IMR-90 (cell line): Measurements from ENCODE around the gene MAP1LC3B2. TPM values are rescaled to one million over a fixed set of nuclear protein-coding genes. Genes with fewer than 3 reads are reported as not detected.

Source experiments
- ATAC-seq: fragments of 200-7000 bp; cut with Tn5 transposase; 2 replicates; pipeline ENCODE4 v1.9.1; 2020; ENCODE audit warnings: low read depth, mild to moderate bottlenecking, moderate library complexity
- BruUV-seq: library from RNA; stranded (reverse); fragments of 400-500 nt; replicated peaks from 2 replicates; lab custom pipeline; 2021; lab: Mats Ljungman, UMichigan
- CTCF ChIA-PET: fragments of 300-600 bp; formaldehyde crosslinking; extraction: SDS; loops from one replicate; lab custom pipeline; 2021; ENCODE audit warnings: antibody characterized with exemption; lab: Yijun Ruan, JAX
- POLR2A ChIA-PET: fragments of 300-600 bp; sonication (Branson Sonifier 250); formaldehyde crosslinking; loops from one replicate; lab custom pipeline; 2022; ENCODE audit warnings: antibody characterized with exemption; ENCODE audit not compliant: unreplicated experiment; lab: Charles Lee
- DNase-seq: peaks from one replicate; pipeline ENCODE4 v3.0.0; 2013
- H2AFZ ChIP-seq: replicated peaks from 2 replicates; pipeline ENCODE3; 2013; ENCODE audit warnings: low read length, mild to moderate bottlenecking; ENCODE audit not compliant: poor library complexity
- H2AK5ac ChIP-seq: 2 replicates; pipeline ENCODE4 v1.6.1; 2013; ENCODE audit warnings: low read depth, low read length, inconsistent platforms
- H2AK9ac ChIP-seq: replicated peaks from 2 replicates; pipeline ENCODE3; 2013; ENCODE audit warnings: mild to moderate bottlenecking, low read depth, low read length, moderate library complexity; ENCODE audit not compliant: poor library complexity
- H2BK120ac ChIP-seq: 2 replicates; pipeline ENCODE4 v1.6.1; 2013; ENCODE audit warnings: low read depth, low read length, inconsistent platforms
- H2BK15ac ChIP-seq: 3 replicates; pipeline ENCODE4 v1.6.1; 2013; ENCODE audit warnings: low read depth, low read length, inconsistent platforms
- H2BK20ac ChIP-seq: 2 replicates; pipeline ENCODE4 v1.6.1; 2013; ENCODE audit warnings: low read depth, mild to moderate bottlenecking, inconsistent platforms, low read length, moderate library complexity
- H2BK5ac ChIP-seq: 2 replicates; pipeline ENCODE4 v1.6.1; 2013; ENCODE audit warnings: mild to moderate bottlenecking, low read depth, low read length, inconsistent platforms; ENCODE audit not compliant: poor library complexity, severe bottlenecking
- H3K14ac ChIP-seq: replicated peaks from 2 replicates; pipeline ENCODE4 v1.6.1; 2013; ENCODE audit warnings: low read depth, low read length, inconsistent platforms
- H3K18ac ChIP-seq: 2 replicates; pipeline ENCODE4 v1.6.1; 2013; ENCODE audit warnings: low read depth, low read length, control low read depth
- H3K23ac ChIP-seq: 2 replicates; pipeline ENCODE4 v1.6.1; 2013; ENCODE audit warnings: low read depth, low read length, inconsistent platforms
- H3K27ac ChIP-seq: 2 replicates; pipeline ENCODE4 v1.5.1; 2013; ENCODE audit warnings: mild to moderate bottlenecking, control low read depth, low read length; ENCODE audit not compliant: insufficient read depth
- H3K27me3 ChIP-seq: 2 replicates; pipeline ENCODE4 v1.6.1; 2013; ENCODE audit warnings: low read length; ENCODE audit not compliant: control insufficient read depth, insufficient read depth
- H3K36me3 ChIP-seq: 2 replicates; pipeline ENCODE4 v1.6.1; 2013; ENCODE audit warnings: low read length, mixed read lengths; ENCODE audit not compliant: control insufficient read depth, insufficient read depth
- H3K4ac ChIP-seq: 2 replicates; pipeline ENCODE4 v1.6.1; 2013; ENCODE audit warnings: low read depth, low read length, inconsistent platforms
- H3K4me1 ChIP-seq: 2 replicates; pipeline ENCODE4 v1.6.1; 2013; ENCODE audit warnings: low read length, mixed read lengths; ENCODE audit not compliant: control insufficient read depth, insufficient read depth
- H3K4me2 ChIP-seq: 2 replicates; pipeline ENCODE4 v1.6.1; 2013; ENCODE audit warnings: low read depth, mild to moderate bottlenecking, control low read depth, low read length, moderate library complexity
- H3K4me3 ChIP-seq: 2 replicates; pipeline ENCODE4 v1.5.1; 2013; ENCODE audit warnings: low read depth, mild to moderate bottlenecking, control low read depth, low read length, moderate library complexity; ENCODE audit not compliant: insufficient read depth
- H3K56ac ChIP-seq: 2 replicates; pipeline ENCODE4 v1.6.1; 2013; ENCODE audit warnings: low read length, inconsistent platforms; ENCODE audit not compliant: insufficient read depth; ENCODE audit errors: extremely low read depth
- H3K79me1 ChIP-seq, 2 experiments: 2 replicates each; pipeline ENCODE4 v1.6.1; 2013; ENCODE audit warnings: low read length in 2 of 2, inconsistent platforms in 1 of 2, low read depth in 1 of 2
- H3K9ac ChIP-seq: 2 replicates; pipeline ENCODE4 v1.6.1; 2013; ENCODE audit warnings: low read depth, low read length, control low read depth
- H3K9me1 ChIP-seq: 2 replicates; pipeline ENCODE4 v1.6.1; 2013; ENCODE audit warnings: low read length, inconsistent platforms; ENCODE audit not compliant: insufficient read depth
- H3K9me3 ChIP-seq: 2 replicates; pipeline ENCODE4 v1.6.1; 2013; ENCODE audit warnings: low read length; ENCODE audit not compliant: control insufficient read depth, insufficient read depth
- H4K20me1 ChIP-seq: 2 replicates; pipeline ENCODE4 v1.6.1; 2013; ENCODE audit warnings: low read length, inconsistent platforms; ENCODE audit not compliant: insufficient read depth
- H4K5ac ChIP-seq: 2 replicates; pipeline ENCODE4 v1.6.1; 2013; ENCODE audit warnings: mild to moderate bottlenecking, low read depth, low read length, control low read depth
- H4K8ac ChIP-seq, 2 experiments: 2 replicates each; pipeline ENCODE4 v1.6.1; 2013; ENCODE audit warnings: low read depth in 2 of 2, low read length in 2 of 2, control low read depth in 1 of 2, inconsistent platforms in 1 of 2
- H4K91ac ChIP-seq: 2 replicates; pipeline ENCODE4 v1.6.1; 2013; ENCODE audit warnings: low read depth, low read length, inconsistent platforms; ENCODE audit not compliant: insufficient read depth
- MAFK ChIP-seq: IDR thresholded peaks from 2 replicates; pipeline ENCODE4 v1.6.1; 2012; ENCODE audit warnings: low read depth, low read length, improper control_type of control experiment
- MAZ ChIP-seq: IDR thresholded peaks from 2 replicates; pipeline ENCODE4 v1.6.1; 2012; ENCODE audit warnings: low read depth, mild to moderate bottlenecking, low read length, improper control_type of control experiment, moderate library complexity, borderline replicate concordance
- NFE2L2 ChIP-seq: fragments of 150-350 bp; IDR thresholded peaks from 2 replicates; pipeline ENCODE4 v1.6.1; 2016; ENCODE audit warnings: low read depth, mild to moderate bottlenecking, low read length
- POLR2A ChIP-seq: IDR thresholded peaks from 2 replicates; pipeline ENCODE4 v1.6.1; 2012; ENCODE audit warnings: mild to moderate bottlenecking, low read depth, low read length
- USF2 ChIP-seq: fragments of 150-350 bp; IDR thresholded peaks from 2 replicates; pipeline ENCODE4 v1.6.1; 2017; ENCODE audit warnings: mild to moderate bottlenecking, antibody characterized with exemption, low read length, low read depth
- WGBS, 2 experiments: methylation state at CpG; one replicate each; pipeline versions ENCODE4 v1.1.5 to v1.1.7; 2013; ENCODE audit warnings: missing lambda C conversion rate in 2 of 2; ENCODE audit not compliant: insufficient read length in 1 of 2; ENCODE audit errors: extremely low coverage in 2 of 2; 5-methylcytosine and 5-hydroxymethylcytosine counted together
- dilution Hi-C: fragments of 300-500 bp; cut with HindIII; formaldehyde crosslinking; loops from one replicate; pipeline ENCODE4 v1.14.3; 2018; ENCODE audit warnings: low sequenced_read_pairs; ENCODE audit not compliant: unreplicated experiment
- in situ Hi-C: fragments of 300-500 bp; cut with MboI; formaldehyde crosslinking; loops from 3 replicates; pipeline ENCODE4 v1.14.3; 2019; ENCODE audit warnings: low sequenced_read_pairs, inconsistent platforms, mixed read lengths
- intact Hi-C: fragments of 100-400 bp; cut with micrococcal nuclease; formaldehyde crosslinking; loops from 2 replicates; pipeline ENCODE4 v1.10.0; 2022
- polyA plus RNA-seq, 3 experiments: library from polyadenylated mRNA; depleted of rRNA; stranded (reverse); fragments of >200 nt; gene quantifications; 2 replicates each; pipeline ENCODE4 v1.2.3, GENCODE V29; 2012; ENCODE audit warnings: low replicate concordance in 1 of 3
- total RNA-seq: library from RNA; depleted of rRNA; stranded (reverse); fragments of >200 nt; gene quantifications from 2 replicates; pipeline ENCODE4 v1.2.3, GENCODE V29; 2012

MAP1LC3B2 gene
- total and polyA plus RNA-seq, 2 of the 4 experiments (the other 2 are of a cell fraction), result 1.4 TPM; not detected in 1

GRCh38 chr12:116590561-116590960 is 31.4 kb downstream of the MAP1LC3B2 start:
- ATAC-seq (no peak), DNase-seq (no peak)
- Histone ChIP-seq H4K91ac (no peak overlapping the region), H3K27me3 (peaks cover 9% of the 10 kb centered on the region), H3K9me1 (no peaks in the 10 kb centered on the region), H3K4me3 (no peak overlapping the region), H2BK120ac (no peak overlapping the region), H4K8ac (no peak overlapping the region), H4K5ac (no peak overlapping the region), H3K4me2 (no peak overlapping the region), H2BK5ac (no peak overlapping the region), H2BK20ac (no peak overlapping the region), H3K56ac (no peak overlapping the region), H3K23ac (no peak overlapping the region), H2AFZ (no peak overlapping the region), H3K14ac (no peak overlapping the region), H3K18ac (no peak overlapping the region), H3K79me1 (no peaks in the 10 kb centered on the region), H4K20me1 (no peaks in the 10 kb centered on the region), H3K4me1 (peaks cover 5% of the 10 kb centered on the region), H2BK15ac (no peak overlapping the region), H3K36me3 (no peaks in the 10 kb centered on the region), H2AK9ac (no peak overlapping the region), H2AK5ac (0 out of 2 replicates have a peak overlapping the region, but pooled peaks have one; percentile 8), H3K27ac (no peak overlapping the region), H3K4ac (no peak overlapping the region), H3K9ac (no peak overlapping the region), H3K9me3 (no peaks in the 10 kb centered on the region)
- no peak for TF ChIP-seq POLR2A
- TF ChIP-seq USF2, result no peak
- TF ChIP-seq MAFK, result no peak
- TF ChIP-seq MAZ, result no peak
- TF ChIP-seq NFE2L2, result no peak
- no CpG with 5 or more reads among the region's 1 CpG for WGBS, 2 experiments
- in situ Hi-C loops (loop anchor here (10.0 kb wide), 2 partner anchors 306 to 596 kb away; no protein-coding TSS in a partner anchor), dilution Hi-C loops (no loop called here), intact Hi-C loops (no loop called here)
- ChIA-PET CTCF (no interaction called here), POLR2A (interaction anchor here (0.6 kb wide), 1 partner anchor 705 kb away, joined by 5 read pairs; no protein-coding TSS in a partner anchor)
- no TSS peak for BruUV-seq
